Neural crest cell (in vitro differentiated cells): ENCODE measurements around the gene LIMCH1. TPM values are rescaled to one million over a fixed set of nuclear protein-coding genes. Genes with fewer than 3 reads are reported as not detected.
"Not testable (repeated sequence)": the region's sequence is repeated elsewhere in the genome, so short reads cannot be mapped to it uniquely, and the experiment has no call there.

ENCODE experiments used
- DNase-seq: peaks from one replicate; pipeline ENCODE4 v3.0.0; 2021; ENCODE audit warnings: low read depth, mixed read lengths, low spot score
- H3K27ac Mint-ChIP-seq: one replicate; pipeline ENCODE4 v1.8.0; 2021; ENCODE audit warnings: mild to moderate bottlenecking, mixed read lengths; ENCODE audit not compliant: unreplicated experiment
- H3K27me3 Mint-ChIP-seq: 2 replicates; pipeline ENCODE4 v1.8.0; 2021; ENCODE audit warnings: low read depth, mild to moderate bottlenecking, mixed read lengths
- H3K36me3 Mint-ChIP-seq: 2 replicates; pipeline ENCODE4 v1.8.0; 2021; ENCODE audit warnings: low read depth, mild to moderate bottlenecking, mixed read lengths
- H3K4me1 Mint-ChIP-seq: 2 replicates; pipeline ENCODE4 v1.8.0; 2021; ENCODE audit warnings: mixed read lengths
- H3K4me3 Mint-ChIP-seq: one replicate; pipeline ENCODE4 v1.8.0; 2021; ENCODE audit warnings: mild to moderate bottlenecking, mixed read lengths
- H3K9me3 Mint-ChIP-seq: 2 replicates; pipeline ENCODE4 v1.8.0; 2021; ENCODE audit warnings: mixed read lengths
- total RNA-seq: library from RNA; stranded (reverse); gene quantifications from 2 replicates; pipeline ENCODE4 v1.2.1, GENCODE V29; 2021
- TF ChIP-seq, protein P1 (sequence below): fragments of 200-600 bp; sonication (generic); conservative IDR thresholded peaks from 2 replicates; pipeline ENCODE4 v1.5.0; 2021; ENCODE audit warnings: antibody characterized with exemption, mild to moderate bottlenecking

LIMCH1 gene
- total RNA-seq, 1 donor from 2014 or later: 17.3 TPM

DNA sequence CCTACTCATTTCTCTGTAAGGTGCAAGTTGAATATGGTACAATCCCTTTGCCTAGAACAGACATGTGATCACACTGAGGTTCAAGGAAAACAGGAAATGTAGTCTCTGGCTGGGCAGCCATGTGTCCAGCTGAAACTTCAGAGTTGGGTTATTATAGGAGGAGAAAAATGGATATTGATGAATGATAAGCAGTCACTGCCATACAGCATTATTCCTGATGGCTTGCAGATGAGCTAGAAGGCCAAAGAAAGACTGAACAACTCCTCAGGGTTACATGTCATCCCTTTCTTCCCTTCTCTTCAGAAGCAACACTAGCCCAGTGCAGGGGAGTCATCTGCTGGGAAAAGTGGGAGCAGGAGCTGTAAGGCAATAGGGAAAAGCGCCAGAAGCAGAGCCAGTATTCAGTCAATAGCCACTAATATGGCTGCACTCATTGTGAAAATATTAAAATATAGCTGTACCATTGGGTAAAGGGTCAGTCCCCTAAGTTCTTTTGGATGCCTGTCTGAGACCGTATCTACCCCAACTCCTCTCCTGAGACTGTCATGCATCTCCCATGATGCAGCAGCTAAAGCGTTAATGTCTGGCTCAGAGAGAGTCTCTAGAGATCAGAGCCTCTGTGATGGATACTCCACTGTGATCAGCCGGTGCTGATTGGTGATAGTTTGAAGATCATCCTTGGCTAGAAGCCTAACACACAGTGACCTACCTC is 190.1 kb downstream of the LIMCH1 start:
- Mint-ChIP-seq H3K27ac (no peak overlapping the region), H3K27me3 (peaks cover 80% of the 10 kb centered on the region), H3K36me3 (peaks cover 5% of the 10 kb centered on the region), H3K9me3 (peaks cover 10% of the 10 kb centered on the region), H3K4me1 (no peaks in the 10 kb centered on the region), H3K4me3 (no peak overlapping the region)
- DNase-seq: no peak
- TF ChIP-seq, protein P1, sequence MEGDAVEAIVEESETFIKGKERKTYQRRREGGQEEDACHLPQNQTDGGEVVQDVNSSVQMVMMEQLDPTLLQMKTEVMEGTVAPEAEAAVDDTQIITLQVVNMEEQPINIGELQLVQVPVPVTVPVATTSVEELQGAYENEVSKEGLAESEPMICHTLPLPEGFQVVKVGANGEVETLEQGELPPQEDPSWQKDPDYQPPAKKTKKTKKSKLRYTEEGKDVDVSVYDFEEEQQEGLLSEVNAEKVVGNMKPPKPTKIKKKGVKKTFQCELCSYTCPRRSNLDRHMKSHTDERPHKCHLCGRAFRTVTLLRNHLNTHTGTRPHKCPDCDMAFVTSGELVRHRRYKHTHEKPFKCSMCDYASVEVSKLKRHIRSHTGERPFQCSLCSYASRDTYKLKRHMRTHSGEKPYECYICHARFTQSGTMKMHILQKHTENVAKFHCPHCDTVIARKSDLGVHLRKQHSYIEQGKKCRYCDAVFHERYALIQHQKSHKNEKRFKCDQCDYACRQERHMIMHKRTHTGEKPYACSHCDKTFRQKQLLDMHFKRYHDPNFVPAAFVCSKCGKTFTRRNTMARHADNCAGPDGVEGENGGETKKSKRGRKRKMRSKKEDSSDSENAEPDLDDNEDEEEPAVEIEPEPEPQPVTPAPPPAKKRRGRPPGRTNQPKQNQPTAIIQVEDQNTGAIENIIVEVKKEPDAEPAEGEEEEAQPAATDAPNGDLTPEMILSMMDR: no peak

DNA sequence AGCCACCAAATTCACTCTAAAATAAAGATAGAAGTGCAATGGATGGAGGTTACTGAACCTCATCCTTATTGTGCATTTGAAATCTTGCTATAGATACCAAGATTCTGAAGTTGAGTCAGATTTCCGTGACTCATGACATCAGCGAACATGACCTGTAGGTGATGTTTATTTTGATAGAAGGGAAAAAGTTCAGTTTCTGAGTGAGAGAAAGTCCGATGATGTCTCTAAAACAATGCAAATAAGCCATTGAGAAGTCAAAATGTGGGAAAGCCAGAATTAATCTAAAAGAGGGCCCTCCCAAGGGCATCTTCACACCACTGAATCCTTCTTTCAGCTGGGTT is 190.6 kb downstream of the LIMCH1 start:
- Mint-ChIP-seq H3K27me3 (peaks cover 80% of the 10 kb centered on the region), H3K27ac (no peak overlapping the region), H3K4me3 (no peak overlapping the region), H3K36me3 (peaks cover 5% of the 10 kb centered on the region), H3K4me1 (no peaks in the 10 kb centered on the region), H3K9me3 (peaks cover 10% of the 10 kb centered on the region)
- DNase-seq: no peak
- TF ChIP-seq, protein P1: no peak

DNA sequence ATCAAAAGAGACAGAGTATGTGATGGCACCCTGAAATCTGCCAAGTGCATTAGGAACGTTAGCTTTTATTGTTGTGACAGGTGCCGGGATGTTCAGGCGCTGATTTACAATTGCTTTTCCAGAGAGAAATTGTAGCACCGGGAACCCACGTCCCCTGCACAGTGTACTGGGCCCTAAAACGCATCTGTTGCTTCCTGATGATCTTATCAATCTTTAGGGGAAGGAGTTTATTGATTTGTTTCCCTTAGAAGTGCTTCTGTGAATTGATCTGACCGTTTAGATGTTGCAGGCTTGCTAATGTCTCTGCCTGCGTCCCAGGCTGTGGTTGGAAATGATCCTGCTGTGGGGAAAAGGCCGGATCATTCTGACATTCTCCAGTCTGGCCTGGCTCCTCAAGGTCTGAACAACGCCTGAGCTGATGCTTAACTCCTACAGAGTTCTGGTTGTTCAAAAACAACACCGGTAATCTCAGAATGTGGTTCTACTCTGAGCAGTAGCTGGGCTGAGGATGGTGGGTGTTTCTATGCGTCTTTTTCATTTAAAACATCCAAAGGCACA is 193.7 kb downstream of the LIMCH1 start:
- H3K4me1 Mint-ChIP-seq: no peaks in the 10 kb centered on the region
- no peak overlapping the region for H3K4me3 Mint-ChIP-seq
- no peak overlapping the region for H3K27ac Mint-ChIP-seq
- H3K27me3 Mint-ChIP-seq: peaks cover 92% of the 10 kb centered on the region
- H3K9me3 Mint-ChIP-seq: peaks cover 4% of the 10 kb centered on the region
- no peaks in the 10 kb centered on the region for H3K36me3 Mint-ChIP-seq
- no peak for DNase-seq
- TF ChIP-seq, protein P1: no peak

DNA sequence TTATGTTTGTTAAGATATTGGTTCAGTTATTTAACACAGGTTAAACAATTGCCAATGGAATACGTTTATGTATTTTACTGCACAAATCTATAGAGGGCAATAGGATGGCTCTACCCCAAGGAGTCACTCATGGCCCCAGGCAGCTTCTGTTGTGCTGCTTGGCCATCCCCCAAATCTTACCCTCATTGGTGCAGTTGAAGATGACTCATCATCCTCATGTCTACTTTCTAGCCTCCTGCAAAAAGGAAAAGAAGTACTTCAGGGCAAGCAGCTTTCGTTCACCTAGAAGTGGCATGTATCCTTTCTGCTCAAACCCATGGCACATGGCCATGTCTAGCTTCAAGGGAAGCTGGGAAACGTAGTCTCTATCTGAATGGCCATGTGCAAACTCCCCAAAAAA is 196.4 kb downstream of the LIMCH1 start:
- Mint-ChIP-seq H3K27me3 (peaks cover 87% of the 10 kb centered on the region), H3K36me3 (no peaks in the 10 kb centered on the region), H3K27ac (no peak overlapping the region), H3K4me3 (no peak overlapping the region), H3K9me3 (peaks cover 5% of the 10 kb centered on the region), H3K4me1 (no peaks in the 10 kb centered on the region)
- DNase-seq: no peak
- TF ChIP-seq, protein P1: no peak

DNA sequence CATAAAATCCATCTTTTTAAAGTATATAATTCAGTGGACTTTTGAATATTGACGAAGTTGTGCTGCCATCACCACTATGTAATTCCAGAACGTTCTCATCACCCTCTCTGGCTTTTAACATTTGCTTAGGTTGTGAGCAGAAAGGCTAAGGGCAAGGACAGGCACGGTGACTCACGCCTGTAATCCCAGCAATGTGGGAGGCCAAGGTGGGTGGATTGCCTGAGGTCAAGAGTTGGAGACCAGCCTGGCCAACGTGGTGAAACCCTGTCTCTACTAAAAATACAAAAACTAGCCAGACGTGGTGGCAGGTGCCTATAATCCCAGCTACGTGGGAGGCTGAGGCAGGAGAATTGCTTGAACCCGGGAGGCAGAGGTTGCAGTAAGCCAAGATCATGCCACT is 199.5 kb downstream of the LIMCH1 start:
- H3K4me3 Mint-ChIP-seq, H3K9me3 Mint-ChIP-seq, H3K4me1 Mint-ChIP-seq, DNase-seq, H3K36me3 Mint-ChIP-seq, H3K27ac Mint-ChIP-seq: not testable (repeated sequence)
- H3K27me3 Mint-ChIP-seq: peaks cover 87% of the 10 kb centered on the region

DNA sequence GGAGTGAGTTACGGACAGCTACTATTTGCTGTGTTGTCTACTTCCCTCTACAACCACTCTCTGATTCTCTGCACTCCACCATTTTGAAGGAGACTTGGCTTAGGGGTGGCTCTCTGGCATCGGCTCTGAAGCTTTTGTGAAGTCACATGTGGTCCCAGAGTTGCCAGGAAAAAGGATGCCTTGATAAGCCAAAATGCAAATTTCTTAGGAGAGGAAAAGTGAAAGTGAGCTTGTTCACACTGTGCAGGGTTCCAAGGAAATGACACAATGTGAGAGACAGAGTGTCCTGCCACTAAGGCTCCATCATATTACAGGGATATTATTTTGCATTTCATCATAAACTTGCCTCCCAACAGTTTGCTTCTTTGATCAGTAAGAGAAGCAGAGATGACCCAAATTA is 203.4 kb downstream of the LIMCH1 start:
- H3K27ac Mint-ChIP-seq: no peak overlapping the region

More for the DNA sequence above, 203.4 kb downstream of the LIMCH1 start:
- no peak for DNase-seq
- Mint-ChIP-seq H3K4me1 (peaks cover 12% of the 10 kb centered on the region), H3K4me3 (no peak overlapping the region), H3K27me3 (peaks cover 88% of the 10 kb centered on the region), H3K36me3 (peaks cover 11% of the 10 kb centered on the region), H3K9me3 (peaks cover 3% of the 10 kb centered on the region)
- TF ChIP-seq, protein P1: no peak
